ENCODE data around the gene PLEKHG3. TPM values are rescaled to one million over a fixed set of nuclear protein-coding genes. Genes with fewer than 3 reads are reported as not detected.

The PLEKHG3 gene
- polyA plus RNA-seq, 3 donors, result 92.1 to 109 (median 98.4) TPM

DNA sequence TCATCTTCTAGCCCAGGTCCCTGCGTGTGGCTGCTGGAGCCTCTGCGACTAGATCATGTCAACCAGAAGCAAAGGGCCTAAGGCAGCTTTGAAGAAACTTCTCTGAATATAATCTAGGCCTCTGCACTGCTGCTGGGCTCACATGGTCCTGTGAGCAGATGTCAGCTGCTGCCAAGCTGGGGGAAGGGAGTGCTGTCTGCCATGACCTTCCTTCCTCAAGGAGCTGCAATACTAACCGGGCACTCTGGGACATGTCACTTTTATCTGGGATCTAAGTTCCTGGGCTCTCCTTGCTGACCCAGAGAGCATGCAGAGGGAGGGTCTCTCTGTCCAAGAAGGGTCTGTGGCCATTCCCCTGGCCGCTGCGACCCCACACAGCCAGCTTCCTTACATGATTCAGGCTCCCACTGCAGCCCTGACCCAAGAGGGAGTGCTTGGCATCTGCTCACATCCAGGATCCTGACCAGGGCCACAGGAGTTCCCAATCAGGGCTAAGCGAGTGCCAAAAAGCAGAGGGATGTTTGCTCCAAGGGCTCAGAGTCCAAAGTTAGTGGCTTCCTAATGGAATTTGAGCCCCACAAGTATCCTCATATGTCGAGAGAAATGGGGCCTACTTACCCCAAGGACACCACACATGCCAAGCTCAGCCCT is 74.0 kb downstream of the PLEKHG3 start:
- DNase-seq, result no peak

DNA sequence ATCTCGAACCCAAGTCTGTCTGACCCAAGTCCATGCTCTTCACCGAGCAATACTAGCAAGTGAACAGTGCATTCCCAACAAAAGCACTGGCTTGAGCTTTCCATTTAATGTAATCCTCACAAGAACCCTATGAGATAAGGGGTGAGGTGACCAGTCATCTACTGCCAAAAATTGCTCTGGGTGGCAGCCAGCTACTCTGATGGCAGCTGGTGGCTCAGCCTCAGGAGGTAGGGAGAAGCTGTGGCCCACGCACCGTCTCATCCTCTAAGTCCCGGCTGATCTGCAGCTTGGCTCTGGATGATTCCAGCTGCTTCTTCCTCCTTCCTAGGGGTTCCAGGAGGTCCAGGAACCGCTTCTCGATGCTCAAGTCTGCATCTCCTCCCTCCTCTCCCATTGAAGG is 75.2 kb downstream of the PLEKHG3 start:
- no peak for DNase-seq

DNA sequence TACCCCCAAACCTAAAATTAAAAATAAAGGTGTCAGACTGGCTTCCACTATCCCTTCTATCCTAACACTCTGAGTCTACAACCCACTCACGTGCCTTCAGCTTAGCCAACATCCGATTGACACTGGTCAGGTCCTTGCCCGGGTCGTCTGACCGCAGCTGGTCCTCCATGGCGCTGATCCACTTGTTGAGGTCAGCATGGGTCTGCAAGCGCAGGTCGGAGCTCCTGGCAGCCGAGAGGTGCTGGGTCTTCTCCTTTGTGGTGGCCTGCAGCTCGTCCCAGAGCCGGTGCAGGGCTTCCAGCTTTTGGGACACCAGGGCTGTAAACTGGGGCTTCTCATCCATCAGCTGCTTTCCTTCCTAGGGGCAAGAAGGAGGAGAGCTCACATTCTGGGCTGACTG is 78.0 kb downstream of the PLEKHG3 start:
- DNase-seq, result no peak

DNA sequence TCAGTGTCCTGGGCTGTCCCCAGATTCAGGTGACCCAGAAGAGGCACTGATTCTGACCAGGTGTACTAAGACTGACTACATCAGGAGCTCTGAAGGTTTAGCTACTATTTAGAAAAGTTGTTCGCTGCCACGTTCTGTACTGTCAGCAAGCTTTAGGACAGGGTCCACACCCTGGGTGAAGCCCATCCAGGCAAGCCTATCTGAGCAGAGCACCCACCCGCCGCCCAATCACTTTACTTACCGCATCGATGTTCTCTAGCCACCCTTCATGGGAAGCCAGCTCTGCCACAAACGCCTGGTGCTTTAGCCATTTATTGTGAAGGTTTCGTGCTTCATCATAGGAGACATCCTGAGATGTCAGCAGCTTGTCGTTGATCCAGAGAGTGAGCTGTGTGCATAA is 79.8 kb downstream of the PLEKHG3 start:
- no peak for DNase-seq

DNA sequence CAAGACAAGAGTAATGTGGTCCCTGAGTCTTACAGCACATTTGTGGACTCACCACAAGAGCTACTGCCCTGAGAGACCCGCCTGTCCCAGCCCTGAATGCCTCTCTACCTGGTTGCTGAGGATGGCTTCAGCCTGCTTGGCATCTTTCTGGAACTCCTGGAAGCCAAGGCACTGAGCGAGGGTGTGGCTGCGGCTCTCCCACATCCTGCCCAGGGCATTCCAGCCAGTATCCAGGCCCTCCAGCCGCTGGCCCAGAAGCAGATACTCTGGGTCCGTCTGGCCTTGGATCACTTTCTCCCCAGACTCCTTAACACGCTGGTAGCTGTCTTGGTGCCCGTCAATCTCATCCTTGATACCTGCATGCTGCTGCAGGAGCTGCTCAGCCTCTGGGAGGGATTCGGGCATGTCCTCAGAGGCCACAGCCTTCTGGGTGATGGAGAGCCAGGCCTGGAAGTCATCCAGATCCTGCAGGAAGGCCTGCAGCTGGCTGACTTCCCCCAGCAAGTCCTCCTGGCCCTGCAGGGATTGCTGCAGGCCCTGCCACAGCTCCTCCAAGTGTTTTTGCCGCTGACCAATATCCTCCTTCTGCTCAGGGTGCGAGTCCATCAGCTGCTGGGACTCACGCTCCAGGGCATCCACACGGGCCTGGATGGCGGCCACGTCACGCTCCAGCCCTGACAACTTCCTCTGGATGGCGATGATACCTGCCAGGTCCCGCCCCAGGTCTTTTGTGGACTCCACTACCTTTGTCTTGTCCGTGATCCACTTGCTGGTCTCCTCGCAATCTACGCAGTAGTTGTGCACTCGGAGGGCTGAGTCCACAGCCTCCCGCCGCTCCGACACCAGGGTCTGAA is 82.3 kb downstream of the PLEKHG3 start:
- no peak for DNase-seq

DNA sequence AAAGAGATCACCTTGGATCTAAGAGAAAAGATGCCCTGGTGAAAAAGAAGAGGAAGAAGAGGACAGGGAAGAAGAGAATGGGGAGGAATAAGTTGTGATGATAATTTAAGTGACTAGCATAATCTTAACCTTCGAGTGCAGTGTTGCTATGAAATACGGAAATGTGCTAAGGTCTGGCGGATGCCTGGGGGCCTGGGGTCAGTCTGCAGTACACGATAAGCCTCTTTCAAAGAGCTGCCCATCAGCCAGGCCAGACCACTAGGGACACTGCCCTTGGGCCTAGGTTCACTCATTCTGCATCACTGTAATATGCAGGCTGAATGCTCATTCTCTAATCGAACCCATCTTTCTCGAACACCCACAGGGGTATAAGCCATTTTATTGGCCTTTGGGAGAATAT is 83.4 kb downstream of the PLEKHG3 start:
- no peak for DNase-seq

DNA sequence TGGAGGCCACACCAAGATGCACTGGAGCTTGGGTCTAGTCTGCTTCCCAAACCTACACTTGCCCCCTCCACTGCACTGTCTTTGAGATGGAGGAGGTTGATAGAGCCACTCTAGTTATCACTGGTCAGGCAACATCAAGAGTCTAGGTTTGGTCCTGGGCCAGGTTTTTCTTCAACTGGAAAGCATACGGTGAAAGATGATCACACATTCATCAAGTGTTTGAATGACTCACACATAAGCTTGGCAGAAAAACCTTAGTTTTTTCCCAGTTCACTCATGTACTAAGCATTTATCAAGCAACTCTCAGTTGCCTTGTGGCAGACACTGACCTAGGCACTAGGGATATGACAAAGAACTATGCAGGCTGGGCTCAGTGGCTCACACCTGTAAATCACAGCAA is 84.5 kb downstream of the PLEKHG3 start:
- no peak for DNase-seq

DNA sequence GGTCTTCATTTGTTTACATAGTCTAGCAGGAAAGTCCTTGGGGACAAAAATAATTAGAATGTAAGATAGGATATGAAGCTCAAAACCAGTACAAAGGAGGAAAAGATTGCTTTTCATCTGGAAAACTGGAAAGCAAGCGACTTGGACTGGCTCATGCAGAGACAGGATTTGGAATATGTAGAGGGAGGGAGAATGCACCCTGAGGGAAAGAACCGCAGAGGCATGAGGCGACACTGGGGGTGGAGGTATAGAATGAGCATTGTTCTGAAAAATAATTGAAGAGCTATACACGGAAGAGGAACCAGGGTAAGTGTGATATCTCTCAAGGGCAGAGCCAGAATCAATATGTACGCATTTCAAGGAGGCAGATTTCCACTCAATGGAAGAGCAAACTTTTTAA is 85.5 kb downstream of the PLEKHG3 start:
- DNase-seq, result no peak

DNA sequence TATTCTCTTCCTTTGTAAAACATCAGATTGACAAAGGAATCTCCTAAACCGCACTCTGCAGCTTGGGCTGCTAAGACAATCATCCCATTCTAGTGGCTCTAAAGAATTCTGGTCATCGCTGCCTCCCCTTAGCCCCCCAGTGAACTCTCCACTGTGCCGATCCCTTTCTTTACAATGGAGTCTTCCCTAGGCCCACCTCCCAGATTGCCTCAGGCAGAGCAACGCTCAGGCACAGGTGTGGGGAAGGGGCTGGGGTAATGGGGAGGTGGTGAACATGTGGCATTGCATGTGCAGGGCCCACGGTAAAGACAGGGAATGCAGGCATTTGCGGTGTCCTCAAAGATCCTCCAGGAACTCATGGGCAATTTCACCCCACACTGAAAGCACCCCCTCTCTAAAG is 86.3 kb downstream of the PLEKHG3 start:
- no peak for DNase-seq

DNA sequence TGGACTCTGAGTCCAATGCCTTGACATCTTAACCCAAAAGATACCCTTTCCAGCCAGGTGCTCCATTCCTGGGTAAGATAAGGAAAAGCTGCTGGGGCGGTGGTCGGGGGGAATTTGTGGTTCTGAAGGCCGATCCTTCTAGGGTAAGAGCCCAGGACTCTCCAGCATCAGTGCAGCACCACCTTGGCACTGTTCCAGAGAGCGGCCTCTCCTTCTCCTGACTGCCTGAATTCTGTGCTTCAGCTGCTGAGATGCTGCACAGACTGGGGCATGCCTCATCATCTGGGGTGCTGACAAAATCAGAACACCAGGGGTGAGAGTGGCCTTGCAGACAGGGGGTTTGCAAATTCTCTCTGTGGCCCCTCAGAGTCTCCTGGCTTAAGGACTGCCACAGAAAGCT is 88.0 kb downstream of the PLEKHG3 start:
- DNase-seq, result no peak

DNA sequence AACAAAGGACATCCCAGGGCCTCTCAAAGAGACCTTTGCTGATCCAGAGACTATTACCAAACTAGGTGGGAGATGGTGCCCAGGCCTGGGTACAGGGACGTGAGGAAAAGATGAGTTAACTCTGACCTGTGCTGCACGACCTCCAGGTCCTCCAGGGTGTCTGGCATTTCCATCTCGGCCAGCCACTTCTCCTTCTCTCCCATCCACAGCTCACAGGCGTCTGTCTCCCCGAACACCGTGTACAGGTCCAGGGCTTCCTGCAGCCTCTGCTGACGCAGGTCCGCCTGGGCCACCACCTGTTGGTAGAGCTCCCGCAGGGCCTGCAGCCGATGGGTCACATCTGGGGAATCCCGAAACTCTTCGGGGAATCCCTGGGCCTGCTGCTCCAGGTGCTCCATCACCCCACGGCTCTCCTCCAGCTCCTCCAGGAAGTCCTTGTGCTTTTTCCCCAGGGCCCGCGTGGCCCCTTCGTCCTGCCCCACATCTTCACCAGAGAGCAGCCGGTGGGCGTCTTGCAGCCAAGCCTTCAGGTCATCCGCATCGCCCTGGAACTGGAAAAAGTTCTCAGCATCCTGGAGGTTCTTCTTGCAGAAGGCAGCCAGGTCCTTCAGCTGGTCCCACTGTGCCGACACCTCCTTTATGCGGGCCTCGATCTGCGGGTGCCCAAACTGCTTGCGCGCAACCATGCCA is 88.8 kb downstream of the PLEKHG3 start:
- no peak for DNase-seq

DNA sequence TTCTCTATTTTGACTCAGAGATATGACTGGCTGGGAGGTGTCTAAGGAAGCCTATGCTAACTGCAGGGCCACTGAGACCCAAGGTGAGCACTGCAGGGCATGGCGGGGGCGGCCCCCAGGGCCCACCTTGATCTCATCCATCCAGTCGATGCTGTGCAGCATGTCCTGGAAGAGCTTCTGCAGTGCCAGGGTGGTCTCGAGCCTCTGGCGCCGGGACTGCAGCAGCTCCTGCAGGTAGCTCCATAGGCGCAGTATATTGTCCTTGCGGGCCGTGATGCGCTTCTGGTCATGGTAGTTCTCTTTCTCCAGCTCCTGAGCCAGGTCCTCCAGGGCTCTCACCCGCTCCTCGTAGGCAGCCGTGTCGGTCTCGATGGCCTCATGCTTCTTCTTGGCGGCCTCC is 91.0 kb downstream of the PLEKHG3 start:
- DNase-seq, result no peak

DNA sequence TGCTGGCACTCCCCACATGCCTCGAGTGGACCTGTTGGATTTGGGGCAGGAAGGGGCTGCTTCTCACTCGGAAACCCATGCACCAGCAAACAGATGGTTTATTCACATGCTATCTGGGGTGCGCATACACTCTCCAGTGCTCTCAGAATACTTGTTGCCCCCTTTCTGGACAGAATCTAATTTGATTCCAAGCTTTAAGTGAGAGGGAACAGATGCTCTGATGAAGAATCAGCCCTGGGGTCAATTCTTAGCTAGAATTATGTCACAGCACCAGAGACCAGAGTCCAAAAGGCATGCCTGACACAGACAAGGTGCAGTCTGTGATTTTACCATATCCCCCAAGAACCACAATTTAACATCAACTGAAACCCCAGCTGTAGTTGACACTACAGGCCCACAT is 91.7 kb downstream of the PLEKHG3 start:
- no peak for DNase-seq

DNA sequence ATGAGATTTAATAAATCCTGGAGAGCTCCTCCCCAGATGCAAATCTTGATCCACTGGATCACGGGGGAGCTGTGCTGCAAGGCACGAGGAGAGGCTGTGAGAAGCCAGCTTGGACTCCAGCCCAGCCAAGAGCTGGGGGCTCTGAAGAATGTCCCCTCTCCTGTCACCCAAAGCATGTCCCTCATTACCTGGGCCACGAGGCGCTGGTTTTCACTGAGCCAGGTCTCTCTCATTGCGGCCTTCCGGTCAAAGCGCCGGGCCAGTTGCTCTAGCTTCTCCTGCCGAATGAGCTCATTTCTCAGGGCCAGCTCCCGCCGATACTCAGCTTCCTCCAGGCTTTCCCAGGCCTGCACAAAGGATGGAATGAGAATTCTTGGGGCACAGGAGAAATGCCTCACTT is 92.1 kb downstream of the PLEKHG3 start:
- no peak for DNase-seq

DNA sequence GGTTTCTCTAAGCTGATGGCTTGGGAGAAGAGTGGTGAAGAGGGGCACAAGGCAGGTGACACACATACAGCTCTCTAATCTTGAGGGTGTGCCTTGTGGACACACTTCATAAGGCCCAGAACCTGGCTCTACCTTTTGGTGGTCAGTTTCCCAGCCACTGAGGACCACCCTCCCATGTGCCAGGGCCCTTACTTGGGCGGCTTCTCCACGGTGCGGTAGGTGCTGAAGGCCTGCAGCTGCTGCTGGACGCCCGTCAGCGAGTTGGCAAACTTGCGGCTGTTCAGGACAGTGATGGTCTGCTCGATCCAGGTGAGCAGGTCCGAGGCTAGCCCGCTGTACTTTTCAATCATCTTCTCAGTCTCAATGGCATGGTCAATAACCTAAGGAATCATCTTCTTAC is 95.3 kb downstream of the PLEKHG3 start:
- no peak for DNase-seq

Other genes with a start within 250 kb of the PLEKHG3 start
- 1 to 10 TPM; 5.9 to 7.4 (median 7.0) TPM for gene AKAP5, start 238.9 kb upstream of the PLEKHG3 start, polyA plus RNA-seq (ENCODE audit: insufficient read length in 3 of 3)
- gene ZBTB25, start 200.6 kb upstream of the PLEKHG3 start, polyA plus RNA-seq (ENCODE audit: insufficient read length in 3 of 3), result 10 to 100 TPM in 2 of 3 donors, 1 to 10 TPM in 1; 7.4 to 15.3 (median 14.3) TPM
- 10 to 100 TPM; 58.1 to 71.2 (median 61.7) TPM for gene ZBTB1, start 199.7 kb upstream of the PLEKHG3 start, polyA plus RNA-seq (ENCODE audit: insufficient read length in 3 of 3)
- 10 to 100 TPM; 16.1 to 20.7 (median 18.6) TPM for gene HSPA2, start 163.7 kb upstream of the PLEKHG3 start, polyA plus RNA-seq (ENCODE audit: insufficient read length in 3 of 3)
- 1 to 10 TPM in 2 of 3 donors, under 1 TPM in 1; 0.78 to 1.6 (median 1.1) TPM for gene PPP1R36, start 154.5 kb upstream of the PLEKHG3 start, polyA plus RNA-seq (ENCODE audit: insufficient read length in 3 of 3)
- gene SPTB, start 175.5 kb downstream of the PLEKHG3 start, polyA plus RNA-seq (ENCODE audit: insufficient read length in 3 of 3), result 10 to 100 TPM; 15.5 to 18.8 (median 16.2) TPM
- 10 to 100 TPM; 50.4 to 51.6 (median 51.0) TPM for gene CHURC1, start 210.0 kb downstream of the PLEKHG3 start, polyA plus RNA-seq (ENCODE audit: insufficient read length in 3 of 3)
- 1 to 10 TPM; 1.1 to 2.2 (median 1.1) TPM for gene GPX2, start 238.3 kb downstream of the PLEKHG3 start, polyA plus RNA-seq (ENCODE audit: insufficient read length in 3 of 3)

Measured in renal pelvis (tissue), 4 donors.